Hematopoietic multipotent progenitor cell treated with erythropoietin and hydrocortisone succinate and interleukin-3 and kit ligand, for 17 days (in vitro differentiated cells): ENCODE results near the gene SPHK2.
"Not testable (repeated sequence)": the region's sequence is repeated elsewhere in the genome, so short reads cannot be mapped to it uniquely, and the experiment has no call there.

ENCODE experiments used
- DNase-seq: peaks from one replicate; pipeline ENCODE4 v3.0.0-alpha.2; 2015; ENCODE audit warnings: low spot score

Gene SPHK2

GRCh38 chr19:48660852-48661710 lies 41.8 kb downstream of the SPHK2 start:
- peak; percentile 82 for DNase-seq

GRCh38 chr19:48661711-48662090 lies 42.4 kb downstream of the SPHK2 start:
- no peak for DNase-seq

GRCh38 chr19:48663667-48664066 lies 44.4 kb downstream of the SPHK2 start:
- no peak for DNase-seq

- no peak for DNase-seq
These were observed 45.2 kb downstream of the SPHK2 start for GRCh38 chr19:48664476-48664875.

DNA sequence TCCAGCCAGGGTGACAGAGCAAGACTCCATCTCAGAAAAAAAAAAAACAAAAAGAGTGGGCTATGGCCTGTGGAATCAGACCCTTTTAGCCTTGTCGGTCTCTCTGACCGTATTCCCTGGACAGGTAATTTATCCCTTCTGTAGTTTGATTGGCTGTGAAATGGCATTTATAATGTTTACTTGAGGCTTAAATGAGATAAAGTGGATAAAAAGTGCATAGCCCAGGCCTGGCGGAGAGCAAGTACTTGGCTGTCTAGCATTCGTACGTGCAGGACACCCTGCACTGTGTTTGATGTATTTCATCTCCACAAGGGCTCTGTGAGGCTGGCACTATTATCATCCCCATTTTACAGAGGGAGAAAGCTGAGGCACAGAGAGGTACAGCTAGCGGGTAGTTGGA lies 46.5 kb downstream of the SPHK2 start:
- DNase-seq: no peak

DNA sequence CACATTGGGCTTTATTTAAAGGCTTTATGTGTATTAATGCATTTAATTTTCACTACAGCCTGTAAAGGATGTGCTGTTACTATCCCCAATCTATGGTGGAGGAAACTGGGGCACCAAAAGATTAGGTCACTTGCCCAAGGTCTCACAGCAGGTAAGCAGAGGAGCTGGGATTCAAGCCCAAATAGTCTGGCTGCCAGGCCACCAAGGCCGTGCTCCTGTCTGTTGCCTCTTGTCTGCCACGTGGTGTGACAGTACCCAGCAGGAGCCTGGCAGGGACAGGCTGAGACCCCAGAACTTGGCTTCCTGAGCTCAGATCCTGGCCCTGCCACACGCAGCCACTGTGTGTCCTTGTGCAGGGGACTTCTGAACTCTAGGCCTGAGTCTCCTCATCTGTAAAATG lies 49.0 kb downstream of the SPHK2 start:
- no peak for DNase-seq

- no peak for DNase-seq
These were observed 49.5 kb downstream of the SPHK2 start for GRCh38 chr19:48668761-48669160.

GRCh38 chr19:48669903-48670668 lies 50.8 kb downstream of the SPHK2 start:
- DNase-seq: no peak

GRCh38 chr19:48670699-48671445 lies 51.6 kb downstream of the SPHK2 start:
- no peak for DNase-seq

- no peak for DNase-seq
These were observed 52.2 kb downstream of the SPHK2 start for GRCh38 chr19:48671446-48671995.

DNA sequence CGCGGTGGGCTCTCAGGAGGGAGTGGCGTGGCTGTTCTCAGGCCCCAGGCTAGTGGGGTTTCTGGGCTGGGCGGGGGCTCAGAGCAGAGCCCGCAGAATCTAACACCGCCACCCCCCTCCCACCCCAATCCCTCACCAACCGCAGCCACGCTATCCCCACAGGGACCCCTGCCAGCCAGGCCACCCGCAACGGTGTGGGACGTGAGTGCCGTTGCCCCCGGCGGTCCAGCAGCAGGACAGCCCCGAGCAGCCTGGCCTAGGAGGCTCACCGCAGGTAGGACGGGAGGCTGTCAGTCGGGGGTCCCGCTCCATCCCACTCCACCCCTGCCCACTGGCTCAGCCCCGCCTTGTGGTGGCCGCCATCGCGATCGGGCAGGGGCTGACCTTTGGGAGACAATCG lies 53.7 kb downstream of the SPHK2 start, which contains the start of gene NTN5:
TSS of gene NTN5 (minus strand) at position 24 of the 400 bp plus-strand sequence. CDS start 2,031 bp downstream, outside the sequence.
- no peak for DNase-seq

GRCh38 chr19:48673436-48674100 lies 54.3 kb downstream of the SPHK2 start:
- no peak for DNase-seq

- DNase-seq: no peak
These were observed 55.0 kb downstream of the SPHK2 start for GRCh38 chr19:48674216-48674809.

- peak; percentile 81 for DNase-seq
These were observed 55.9 kb downstream of the SPHK2 start for GRCh38 chr19:48674921-48675824.

- no peak for DNase-seq
These were observed 57.2 kb downstream of the SPHK2 start for GRCh38 chr19:48676487-48676886.

DNA sequence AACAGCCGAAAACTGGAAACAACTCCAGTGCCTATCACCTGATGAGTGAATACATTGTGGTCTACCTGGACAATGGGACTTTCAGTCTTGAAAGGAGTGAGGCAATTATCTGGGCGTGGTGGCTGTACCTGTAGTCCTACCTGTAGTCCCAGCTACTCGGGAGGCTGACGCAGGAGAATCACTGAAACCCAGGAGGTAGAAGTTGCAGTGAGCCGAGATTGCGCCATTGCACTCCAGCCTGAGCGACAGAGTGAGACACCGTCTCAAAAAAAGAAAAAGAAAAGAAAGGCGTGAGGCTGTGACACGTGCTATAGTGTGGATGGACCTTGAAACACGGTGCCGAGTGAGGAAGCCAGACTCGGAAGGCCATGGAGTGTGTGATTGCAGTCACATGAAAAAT lies 57.6 kb downstream of the SPHK2 start:
- no peak for DNase-seq

DNA sequence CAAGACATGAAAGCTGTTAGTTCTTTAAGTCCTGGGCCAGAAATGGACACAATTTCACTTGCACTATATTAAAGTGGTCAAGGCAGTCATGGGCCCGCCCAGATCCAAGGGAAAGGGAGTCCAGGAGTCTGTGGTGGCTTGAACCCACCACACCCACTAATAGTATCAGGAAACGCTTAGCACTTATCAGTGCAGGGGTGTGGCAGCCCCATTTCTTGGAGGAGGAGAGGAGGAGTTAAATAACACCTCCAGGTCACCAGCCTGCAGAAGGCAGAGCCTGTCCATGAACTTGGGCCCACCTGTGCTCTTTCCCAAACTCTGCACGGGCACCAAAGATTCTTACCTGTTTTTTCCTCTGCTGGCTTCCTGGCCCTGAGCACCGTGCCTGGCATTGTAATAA lies 58.9 kb downstream of the SPHK2 start:
- peak; percentile 25 for DNase-seq

DNA sequence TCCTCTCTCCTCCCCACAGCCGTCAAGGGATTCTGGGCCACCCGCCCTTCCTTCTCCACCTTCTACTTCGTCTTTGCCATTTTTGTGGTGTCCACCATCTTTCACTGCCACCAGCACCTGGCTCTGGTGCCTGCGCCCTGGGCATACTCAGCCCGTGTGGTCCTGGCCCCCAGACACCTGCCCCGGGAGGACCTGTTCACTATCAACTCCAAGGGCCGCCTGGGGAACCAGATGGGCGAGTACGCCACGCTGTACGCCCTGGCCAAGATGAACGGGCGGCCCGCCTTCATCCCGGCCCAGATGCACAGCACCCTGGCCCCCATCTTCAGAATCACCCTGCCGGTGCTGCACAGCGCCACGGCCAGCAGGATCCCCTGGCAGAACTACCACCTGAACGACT lies 60.7 kb downstream of the SPHK2 start:
- not testable (repeated sequence) for DNase-seq
